HG03066 (cell line): ENCODE results near the gene NT5C1A.

ENCODE experiments used
- ATAC-seq: cut with Tn5 transposase; IDR thresholded peaks from one replicate; pipeline ENCODE4 v1.9.1; 2021; ENCODE audit warnings: low read depth; ENCODE audit not compliant: unreplicated experiment

Gene NT5C1A

GRCh38 chr1:39663559-39663958 is 8.3 kb downstream of the NT5C1A start:
- ATAC-seq, result no peak

GRCh38 chr1:39662861-39663260 is 9.0 kb downstream of the NT5C1A start:
- ATAC-seq, result no peak

GRCh38 chr1:39659538-39659937 is 12.4 kb downstream of the NT5C1A start:
- no peak for ATAC-seq

- ATAC-seq, result no peak
Measured at GRCh38 chr1:39659110-39659509, 12.8 kb downstream of the NT5C1A start.

GRCh38 chr1:39657923-39658485 is 13.9 kb downstream of the NT5C1A start:
- ATAC-seq, result no peak

GRCh38 chr1:39657402-39657801 is 14.5 kb downstream of the NT5C1A start:
- no peak for ATAC-seq

GRCh38 chr1:39656391-39656790 is 15.5 kb downstream of the NT5C1A start:
- no peak for ATAC-seq

- no peak for ATAC-seq
Measured at GRCh38 chr1:39655578-39656268, 16.2 kb downstream of the NT5C1A start.

GRCh38 chr1:39654291-39654690 is 17.6 kb downstream of the NT5C1A start:
- ATAC-seq, result no peak

- no peak for ATAC-seq
Measured at GRCh38 chr1:39653546-39654031, 18.3 kb downstream of the NT5C1A start.

- ATAC-seq, result no peak
Measured at GRCh38 chr1:39652554-39652953, 19.4 kb downstream of the NT5C1A start.

- ATAC-seq, result no peak
Measured at GRCh38 chr1:39652105-39652504, 19.8 kb downstream of the NT5C1A start.

GRCh38 chr1:39650431-39650830 is 21.5 kb downstream of the NT5C1A start:
- ATAC-seq, result no peak

GRCh38 chr1:39649636-39650185 is 22.2 kb downstream of the NT5C1A start:
- no peak for ATAC-seq

- ATAC-seq, result no peak
Measured at GRCh38 chr1:39648496-39648895, 23.4 kb downstream of the NT5C1A start.

- ATAC-seq, result no peak
Measured at GRCh38 chr1:39647247-39647646, 24.7 kb downstream of the NT5C1A start.

- no peak for ATAC-seq
Measured at GRCh38 chr1:39646232-39647081, 25.4 kb downstream of the NT5C1A start.

- no peak for ATAC-seq
Measured at GRCh38 chr1:39645411-39646043, 26.4 kb downstream of the NT5C1A start.

GRCh38 chr1:39643705-39644104 is 28.2 kb downstream of the NT5C1A start:
- no peak for ATAC-seq

- ATAC-seq, result no peak
Measured at GRCh38 chr1:39642796-39643195, 29.1 kb downstream of the NT5C1A start.

GRCh38 chr1:39640861-39641260 is 31.0 kb downstream of the NT5C1A start:
- ATAC-seq, result no peak
